Measurements from ENCODE around the gene OSR1. TPM values are rescaled to one million over a fixed set of nuclear protein-coding genes. Genes with fewer than 3 reads are reported as not detected.
A peak's percentile ranks its signal among the peaks of the same experiment; 100 is the strongest.
"Not testable (repeated sequence)": the region's sequence is repeated elsewhere in the genome, so short reads cannot be mapped to it uniquely, and the experiment has no call there.

Gene OSR1
- total RNA-seq (100 to 1,000 TPM in 1 of 2 donors, 10 to 100 TPM in 1; 24.8 to 138 TPM), polyA plus RNA-seq (ENCODE audit: insufficient read length in 2 of 2) (10 to 100 TPM in 1 of 2 donors, 1 to 10 TPM in 1; 3.9 to 40.6 TPM)
- long read RNA-seq, donor 1, full-length matches to known transcripts: 10 of 10 reads
- long read RNA-seq, donor 1, partial matches to known transcripts: 0 of 10 reads
- long read RNA-seq, donor 1, other reads (novel, unspliced or antisense): 0 of 10 reads
- long read RNA-seq, donor 2, partial matches to known transcripts: 0 of 1 reads
- long read RNA-seq, donor 2, other reads (novel, unspliced or antisense): 0 of 1 reads
- long read RNA-seq, donor 3, full-length matches to known transcripts: 1 of 1 reads
- long read RNA-seq, donor 3, partial matches to known transcripts: 0 of 1 reads
- long read RNA-seq, donor 3, other reads (novel, unspliced or antisense): 0 of 1 reads
- long read RNA-seq, donor 4, full-length matches to known transcripts: 23 of 35 reads
- long read RNA-seq, donor 4, partial matches to known transcripts: 12 of 35 reads
- long read RNA-seq, donor 4, other reads (novel, unspliced or antisense): 0 of 35 reads

GRCh38 chr2:19358242-19359020 is at the start of gene OSR1:
Gene OSR1 (minus strand): TSS chr2:19358623. CDS start chr2:19353805, 4,818 bp downstream.
- Histone ChIP-seq H3K4me3 (ENCODE audit: low read depth, low read length) (peak within 1 kb of the TSS; percentile 60), H3K36me3 (ENCODE audit: control insufficient read depth, insufficient read depth, low read length) (no peaks in the 10 kb centered on the region), H3K27ac (ENCODE audit: low read depth, low read length) (peak within 1 kb of the TSS; percentile 26), H3K27me3 (ENCODE audit: control insufficient read depth, insufficient read depth, low read length) (peaks cover 99% of the 10 kb centered on the region), H3K9me3 (ENCODE audit: control insufficient read depth, insufficient read depth, low read length) (no peaks in the 10 kb centered on the region), H3K4me1 (ENCODE audit: control insufficient read depth, insufficient read depth, low read length) (peaks cover 54% of the 10 kb centered on the region)
- WGBS (ENCODE audit: insufficient coverage): 0% methylated on average over 44 of the region's 51 CpGs
- peak in 2 of 6 donors; percentile 23 to 77 for DNase-seq (ENCODE audit: low read depth in 4 of 6, low spot score in 6 of 6)

GRCh38 chr2:19403785-19404184 is 45.4 kb upstream of the OSR1 start:
- WGBS (ENCODE audit: insufficient coverage): no CpG with 5 or more reads among the region's 4 CpGs
- no peaks in the 10 kb centered on the region for H3K4me1 ChIP-seq (ENCODE audit: control insufficient read depth, insufficient read depth, low read length)

GRCh38 chr2:19392191-19392590 is 33.8 kb upstream of the OSR1 start:
- no peaks in the 10 kb centered on the region for H3K36me3 ChIP-seq (ENCODE audit: control insufficient read depth, insufficient read depth, low read length)
- WGBS (ENCODE audit: insufficient coverage): no CpG with 5 or more reads among the region's 4 CpGs
- H3K4me1 ChIP-seq (ENCODE audit: control insufficient read depth, insufficient read depth, low read length): no peaks in the 10 kb centered on the region
- H3K4me3 ChIP-seq (ENCODE audit: low read depth, low read length): no peak overlapping the region
- DNase-seq (ENCODE audit: low read depth in 4 of 6, low spot score in 6 of 6): no peak
- no peaks in the 10 kb centered on the region for H3K27me3 ChIP-seq (ENCODE audit: control insufficient read depth, insufficient read depth, low read length)
- H3K9me3 ChIP-seq (ENCODE audit: control insufficient read depth, insufficient read depth, low read length): no peaks in the 10 kb centered on the region
- no peak overlapping the region for H3K27ac ChIP-seq (ENCODE audit: low read depth, low read length)

More at GRCh38 chr2:19403785-19404184, 45.4 kb upstream of the OSR1 start:
- H3K27me3 ChIP-seq (ENCODE audit: control insufficient read depth, insufficient read depth, low read length): no peaks in the 10 kb centered on the region
- H3K27ac ChIP-seq (ENCODE audit: low read depth, low read length): no peak overlapping the region
- H3K36me3 ChIP-seq (ENCODE audit: control insufficient read depth, insufficient read depth, low read length): no peaks in the 10 kb centered on the region
- H3K4me3 ChIP-seq (ENCODE audit: low read depth, low read length): no peak overlapping the region
- no peaks in the 10 kb centered on the region for H3K9me3 ChIP-seq (ENCODE audit: control insufficient read depth, insufficient read depth, low read length)
- DNase-seq (ENCODE audit: low read depth in 4 of 6, low spot score in 6 of 6): peak in 1 of 6 donors; percentile 7

DNA sequence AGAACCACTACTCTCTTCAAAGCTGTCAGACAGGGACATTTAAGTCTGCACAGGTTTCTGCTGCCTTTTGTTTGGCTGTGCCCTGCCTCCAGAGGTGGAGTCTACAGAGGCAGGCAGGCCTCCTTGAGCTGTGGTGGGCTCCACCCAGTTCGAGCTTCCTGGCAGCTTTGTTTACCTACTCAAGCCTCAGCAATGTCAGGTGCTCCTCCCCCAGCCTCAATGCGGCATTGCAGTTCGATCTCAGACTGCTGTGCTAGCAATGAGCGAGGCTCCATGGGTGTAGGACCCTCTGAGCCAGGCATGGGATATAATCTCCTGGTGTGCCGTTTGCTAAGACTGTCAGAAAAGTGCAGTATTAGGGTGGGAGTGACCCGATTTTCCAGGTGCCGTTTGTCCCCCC is 31.0 kb upstream of the OSR1 start:
- not testable (repeated sequence) for H3K36me3 ChIP-seq (ENCODE audit: control insufficient read depth, insufficient read depth, low read length); H3K27me3 ChIP-seq (ENCODE audit: control insufficient read depth, insufficient read depth, low read length); H3K4me3 ChIP-seq (ENCODE audit: low read depth, low read length); H3K9me3 ChIP-seq (ENCODE audit: control insufficient read depth, insufficient read depth, low read length); DNase-seq (ENCODE audit: low read depth in 4 of 6, low spot score in 6 of 6); H3K27ac ChIP-seq (ENCODE audit: low read depth, low read length); H3K4me1 ChIP-seq (ENCODE audit: control insufficient read depth, insufficient read depth, low read length)
- 88% methylated on average over 5 of the region's 7 CpGs for WGBS (ENCODE audit: insufficient coverage)

DNA sequence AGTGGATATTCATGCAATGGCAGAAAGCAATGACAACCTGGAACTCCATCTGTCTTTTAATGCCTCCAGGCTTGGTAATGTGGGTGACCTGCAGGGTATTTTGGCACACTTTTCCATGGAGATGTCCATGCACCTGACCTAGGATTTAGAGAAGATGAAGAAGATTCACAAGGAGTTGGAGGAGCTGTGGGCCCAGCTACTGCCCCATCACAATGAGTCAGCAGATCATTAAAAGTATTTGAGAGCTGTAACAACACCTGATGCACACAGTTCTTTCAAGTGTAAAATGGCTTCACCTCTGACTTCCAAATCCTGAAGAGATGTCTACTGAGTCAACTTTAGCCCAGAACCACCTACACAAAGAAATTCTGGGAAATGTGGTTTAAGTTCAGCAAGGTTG is 22.1 kb upstream of the OSR1 start:
- no peaks in the 10 kb centered on the region for H3K27me3 ChIP-seq (ENCODE audit: control insufficient read depth, insufficient read depth, low read length)
- no peak for DNase-seq (ENCODE audit: low read depth in 4 of 6, low spot score in 6 of 6)
- no peak overlapping the region for H3K4me3 ChIP-seq (ENCODE audit: low read depth, low read length)
- H3K4me1 ChIP-seq (ENCODE audit: control insufficient read depth, insufficient read depth, low read length): no peaks in the 10 kb centered on the region
- H3K36me3 ChIP-seq (ENCODE audit: control insufficient read depth, insufficient read depth, low read length): no peaks in the 10 kb centered on the region
- H3K9me3 ChIP-seq (ENCODE audit: control insufficient read depth, insufficient read depth, low read length): no peaks in the 10 kb centered on the region
- H3K27ac ChIP-seq (ENCODE audit: low read depth, low read length): no peak overlapping the region

DNA sequence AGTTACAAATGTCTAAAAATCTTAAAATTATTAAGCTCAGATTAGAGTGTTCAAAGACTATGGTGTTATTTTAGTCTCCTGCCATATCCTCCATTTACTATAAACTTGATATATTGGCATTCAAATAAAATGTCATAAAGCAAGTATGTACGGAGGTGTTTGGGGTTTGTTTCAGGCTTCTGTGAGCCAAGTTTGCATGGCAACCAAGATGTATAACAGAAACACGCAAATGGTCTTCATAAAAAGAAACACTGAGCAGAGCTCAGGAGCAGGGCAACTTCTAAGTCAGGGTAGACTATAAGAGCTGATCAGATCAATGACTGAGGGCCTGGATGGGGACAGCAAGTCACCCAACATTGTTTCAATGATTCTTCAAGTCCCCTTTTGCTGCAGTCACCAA is 20.5 kb upstream of the OSR1 start:
- Histone ChIP-seq H3K4me3 (ENCODE audit: low read depth, low read length) (no peak overlapping the region), H3K36me3 (ENCODE audit: control insufficient read depth, insufficient read depth, low read length) (no peaks in the 10 kb centered on the region), H3K4me1 (ENCODE audit: control insufficient read depth, insufficient read depth, low read length) (no peaks in the 10 kb centered on the region), H3K27ac (ENCODE audit: low read depth, low read length) (no peak overlapping the region), H3K9me3 (ENCODE audit: control insufficient read depth, insufficient read depth, low read length) (no peaks in the 10 kb centered on the region), H3K27me3 (ENCODE audit: control insufficient read depth, insufficient read depth, low read length) (no peaks in the 10 kb centered on the region)
- WGBS (ENCODE audit: insufficient coverage): 84% methylated on average over 2 of the region's 2 CpGs
- no peak for DNase-seq (ENCODE audit: low read depth in 4 of 6, low spot score in 6 of 6)

DNA sequence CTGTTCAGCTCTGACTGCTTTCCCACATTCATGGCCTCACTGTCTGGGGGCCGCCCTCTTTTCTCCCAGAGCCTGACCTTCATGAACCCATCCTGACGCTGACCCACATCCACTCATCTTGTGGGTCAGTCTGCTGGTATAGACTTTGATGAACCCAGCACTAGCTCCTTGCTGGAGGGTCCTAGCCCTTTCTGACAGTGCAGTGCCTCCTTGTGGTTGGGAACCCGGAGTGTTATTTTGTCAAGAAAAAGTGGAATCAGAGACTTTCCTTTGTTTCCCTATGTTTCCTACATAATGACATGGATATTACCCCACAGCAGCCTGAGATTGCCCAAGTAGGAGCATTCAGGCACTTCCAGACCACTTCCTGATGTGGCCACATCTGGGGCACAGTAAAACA is 19.3 kb upstream of the OSR1 start:
- no peaks in the 10 kb centered on the region for H3K36me3 ChIP-seq (ENCODE audit: control insufficient read depth, insufficient read depth, low read length)
- no peaks in the 10 kb centered on the region for H3K9me3 ChIP-seq (ENCODE audit: control insufficient read depth, insufficient read depth, low read length)
- no peak overlapping the region for H3K4me3 ChIP-seq (ENCODE audit: low read depth, low read length)
- H3K4me1 ChIP-seq (ENCODE audit: control insufficient read depth, insufficient read depth, low read length): no peaks in the 10 kb centered on the region
- no peak overlapping the region for H3K27ac ChIP-seq (ENCODE audit: low read depth, low read length)
- H3K27me3 ChIP-seq (ENCODE audit: control insufficient read depth, insufficient read depth, low read length): no peaks in the 10 kb centered on the region
- WGBS (ENCODE audit: insufficient coverage): 100% methylated on average over 2 of the region's 3 CpGs
- DNase-seq (ENCODE audit: low read depth in 4 of 6, low spot score in 6 of 6): no peak

DNA sequence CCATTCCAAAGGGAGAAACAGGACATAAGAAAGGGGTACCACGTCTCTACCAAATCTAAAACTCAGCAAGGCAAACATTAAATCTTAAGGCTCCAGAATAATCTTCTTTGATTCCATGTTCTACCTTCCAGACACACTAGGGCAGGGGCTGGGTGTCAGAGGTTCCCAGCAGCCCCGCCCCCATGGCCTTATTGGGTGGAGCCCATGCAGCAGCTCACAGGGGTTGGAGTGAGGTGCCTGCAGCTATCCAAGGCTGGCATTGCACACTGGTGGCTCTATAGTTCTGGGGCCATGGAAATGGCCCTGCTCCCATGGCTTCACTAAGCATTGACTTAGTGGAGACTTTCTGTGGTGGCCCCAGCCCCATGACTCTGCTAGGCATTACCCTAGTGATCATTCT is 14.9 kb upstream of the OSR1 start:
- H3K27ac ChIP-seq (ENCODE audit: low read depth, low read length): no peak overlapping the region
- DNase-seq (ENCODE audit: low read depth in 4 of 6, low spot score in 6 of 6): no peak
- H3K4me3 ChIP-seq (ENCODE audit: low read depth, low read length): no peak overlapping the region
- WGBS (ENCODE audit: insufficient coverage): 91% methylated on average over 1 of the region's 2 CpGs
- peaks cover 7% of the 10 kb centered on the region for H3K27me3 ChIP-seq (ENCODE audit: control insufficient read depth, insufficient read depth, low read length)
- no peaks in the 10 kb centered on the region for H3K9me3 ChIP-seq (ENCODE audit: control insufficient read depth, insufficient read depth, low read length)
- H3K4me1 ChIP-seq (ENCODE audit: control insufficient read depth, insufficient read depth, low read length): no peaks in the 10 kb centered on the region
- H3K36me3 ChIP-seq (ENCODE audit: control insufficient read depth, insufficient read depth, low read length): no peaks in the 10 kb centered on the region

DNA sequence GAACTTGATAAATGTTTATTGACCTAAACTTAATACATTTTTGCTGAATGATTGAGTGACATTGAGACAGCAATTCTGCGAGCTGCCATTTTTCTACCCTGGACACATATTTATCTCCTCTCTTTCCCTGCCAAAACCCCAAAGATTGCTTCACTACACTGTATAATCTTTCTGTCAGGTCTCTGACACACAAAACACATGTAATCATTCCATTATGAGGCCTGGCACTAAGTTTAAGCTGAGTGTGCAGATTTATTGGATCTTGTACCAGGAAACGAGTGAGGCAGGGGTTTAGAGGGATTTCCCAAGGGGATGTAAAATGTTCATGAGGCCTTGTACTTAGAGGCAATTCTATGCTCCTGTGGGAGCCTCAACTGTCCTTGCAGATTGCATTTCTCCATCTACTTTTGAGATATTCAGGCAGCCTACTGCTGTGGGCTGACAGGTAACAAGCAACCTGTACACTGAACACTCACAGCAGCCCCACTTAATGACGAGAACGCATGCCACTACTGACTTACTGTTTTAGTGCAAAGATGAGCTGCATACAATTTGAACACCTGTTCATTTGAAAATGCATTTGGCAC is 13.7 kb upstream of the OSR1 start:
- no peak overlapping the region for H3K4me3 ChIP-seq (ENCODE audit: low read depth, low read length)
- WGBS (ENCODE audit: insufficient coverage): 92% methylated on average over 2 of the region's 4 CpGs
- H3K9me3 ChIP-seq (ENCODE audit: control insufficient read depth, insufficient read depth, low read length): no peaks in the 10 kb centered on the region
- peak in 1 of 6 donors; percentile 34 for DNase-seq (ENCODE audit: low read depth in 4 of 6, low spot score in 6 of 6)
- no peaks in the 10 kb centered on the region for H3K36me3 ChIP-seq (ENCODE audit: control insufficient read depth, insufficient read depth, low read length)
- H3K4me1 ChIP-seq (ENCODE audit: control insufficient read depth, insufficient read depth, low read length): no peaks in the 10 kb centered on the region
- H3K27me3 ChIP-seq (ENCODE audit: control insufficient read depth, insufficient read depth, low read length): peaks cover 10% of the 10 kb centered on the region
- no peak overlapping the region for H3K27ac ChIP-seq (ENCODE audit: low read depth, low read length)

All from spinal cord (tissue), 10 donors.